Myocyte (in vitro differentiated cells): ENCODE data around the gene TPX2. TPM values are rescaled to one million over a fixed set of nuclear protein-coding genes. Genes with fewer than 3 reads are reported as not detected.

ENCODE experiments used
- DNase-seq: peaks from one replicate; pipeline ENCODE4 v3.0.0-alpha.2; 2012; ENCODE audit warnings: low read depth
- polyA plus RNA-seq: library from polyadenylated mRNA; unstranded; fragments of >200 nt; gene quantifications from one replicate; pipeline ENCODE4 v1.2.1, GENCODE V29; 2012; ENCODE audit warnings: missing spikeins
- total RNA-seq: library from RNA; depleted of rRNA; stranded (reverse); fragments of >200 nt; gene quantifications from 2 replicates; pipeline ENCODE4 v1.2.3, GENCODE V29; 2014

TPX2 gene, protein sequence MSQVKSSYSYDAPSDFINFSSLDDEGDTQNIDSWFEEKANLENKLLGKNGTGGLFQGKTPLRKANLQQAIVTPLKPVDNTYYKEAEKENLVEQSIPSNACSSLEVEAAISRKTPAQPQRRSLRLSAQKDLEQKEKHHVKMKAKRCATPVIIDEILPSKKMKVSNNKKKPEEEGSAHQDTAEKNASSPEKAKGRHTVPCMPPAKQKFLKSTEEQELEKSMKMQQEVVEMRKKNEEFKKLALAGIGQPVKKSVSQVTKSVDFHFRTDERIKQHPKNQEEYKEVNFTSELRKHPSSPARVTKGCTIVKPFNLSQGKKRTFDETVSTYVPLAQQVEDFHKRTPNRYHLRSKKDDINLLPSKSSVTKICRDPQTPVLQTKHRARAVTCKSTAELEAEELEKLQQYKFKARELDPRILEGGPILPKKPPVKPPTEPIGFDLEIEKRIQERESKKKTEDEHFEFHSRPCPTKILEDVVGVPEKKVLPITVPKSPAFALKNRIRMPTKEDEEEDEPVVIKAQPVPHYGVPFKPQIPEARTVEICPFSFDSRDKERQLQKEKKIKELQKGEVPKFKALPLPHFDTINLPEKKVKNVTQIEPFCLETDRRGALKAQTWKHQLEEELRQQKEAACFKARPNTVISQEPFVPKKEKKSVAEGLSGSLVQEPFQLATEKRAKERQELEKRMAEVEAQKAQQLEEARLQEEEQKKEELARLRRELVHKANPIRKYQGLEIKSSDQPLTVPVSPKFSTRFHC
- total RNA-seq: 7.0 and 10.5 TPM in 2 replicates
- polyA plus RNA-seq: 1.8 TPM

DNA sequence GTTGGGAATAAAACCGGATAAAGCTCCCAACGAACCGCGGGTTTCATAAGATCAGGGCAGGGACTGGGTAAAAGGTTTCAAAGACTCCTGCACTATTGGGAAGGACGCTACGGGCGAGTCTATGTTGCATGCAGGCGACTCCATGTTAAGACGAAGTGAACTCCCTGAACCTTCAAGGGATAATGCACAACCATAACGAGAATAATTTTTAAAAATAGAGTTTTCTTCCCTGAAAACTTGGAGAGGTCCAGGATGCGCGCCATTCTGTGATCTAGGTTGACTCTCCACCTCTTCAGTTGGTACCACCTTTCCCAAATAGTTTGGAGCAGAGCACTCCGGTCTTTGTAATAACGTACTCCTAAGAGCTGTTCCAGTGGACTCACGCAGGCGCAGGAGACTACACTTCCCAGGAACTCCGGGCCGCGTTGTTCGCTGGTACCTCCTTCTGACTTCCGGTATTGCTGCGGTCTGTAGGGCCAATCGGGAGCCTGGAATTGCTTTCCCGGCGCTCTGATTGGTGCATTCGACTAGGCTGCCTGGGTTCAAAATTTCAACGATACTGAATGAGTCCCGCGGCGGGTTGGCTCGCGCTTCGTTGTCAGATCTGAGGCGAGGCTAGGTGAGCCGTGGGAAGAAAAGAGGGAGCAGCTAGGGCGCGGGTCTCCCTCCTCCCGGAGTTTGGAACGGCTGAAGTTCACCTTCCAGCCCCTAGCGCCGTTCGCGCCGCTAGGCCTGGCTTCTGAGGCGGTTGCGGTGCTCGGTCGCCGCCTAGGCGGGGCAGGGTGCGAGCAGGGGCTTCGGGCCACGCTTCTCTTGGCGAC is at the start of gene TPX2:
Gene TPX2, plus strand, starts transcription at position 562 of the 821 bp plus-strand sequence. CDS start 18,187 bp downstream, outside the sequence.
- peak; percentile 99 for DNase-seq

DNA sequence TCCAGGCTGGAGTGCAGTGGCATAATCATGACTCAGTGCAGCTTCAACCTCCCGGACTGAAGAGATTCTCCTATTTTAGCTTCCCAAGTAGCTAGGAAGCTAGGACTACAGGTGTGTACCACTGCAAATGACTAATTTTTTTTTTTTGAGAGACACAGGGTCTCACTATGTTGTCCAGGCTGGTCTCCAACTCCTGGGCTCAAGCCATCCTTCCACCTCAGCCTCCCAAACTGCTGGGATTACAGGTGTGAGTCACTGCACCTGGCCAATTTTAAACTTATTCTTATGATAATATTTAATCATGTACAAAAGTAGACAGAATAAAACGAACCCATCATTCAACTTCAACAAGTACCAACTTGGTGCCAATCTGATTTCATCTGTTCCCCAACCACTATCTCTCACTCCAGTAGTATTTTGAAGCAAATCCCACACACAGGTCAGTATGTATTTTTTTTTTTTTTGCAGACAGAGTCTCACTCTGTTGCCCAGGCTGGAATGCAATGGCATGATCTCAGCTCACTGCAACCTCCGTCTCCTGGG is 48.9 kb upstream of the TPX2 start:
- no peak for DNase-seq

DNA sequence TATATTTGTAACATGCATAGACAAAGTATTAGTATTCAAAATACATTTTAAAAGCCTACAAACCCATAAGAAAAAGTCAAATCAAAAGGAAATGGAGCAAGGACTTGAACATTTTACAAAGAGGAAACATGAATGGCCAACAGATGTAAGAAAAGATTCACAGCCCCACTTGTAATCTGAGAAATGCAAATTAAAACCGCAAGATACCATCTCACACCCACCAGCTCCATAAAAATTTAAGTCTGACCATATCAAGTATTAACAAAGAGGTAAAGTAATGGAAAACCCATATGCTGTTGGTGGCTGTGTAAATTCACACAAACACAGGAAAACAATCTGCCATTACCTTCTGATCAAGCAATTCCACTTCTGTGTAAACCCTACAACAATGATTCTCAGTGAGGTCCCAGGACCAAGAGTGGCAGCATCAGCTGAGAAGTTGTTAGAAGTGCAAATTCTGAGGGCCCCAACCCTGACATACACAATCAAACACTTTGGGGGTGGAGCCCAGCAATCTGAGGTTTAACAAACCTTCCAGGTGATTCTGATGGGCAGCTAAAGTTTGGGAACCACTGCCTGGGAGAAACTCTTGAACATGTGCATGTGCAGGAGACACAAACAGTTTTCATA is 47.3 kb upstream of the TPX2 start:
- peak; percentile 76 for DNase-seq

DNA sequence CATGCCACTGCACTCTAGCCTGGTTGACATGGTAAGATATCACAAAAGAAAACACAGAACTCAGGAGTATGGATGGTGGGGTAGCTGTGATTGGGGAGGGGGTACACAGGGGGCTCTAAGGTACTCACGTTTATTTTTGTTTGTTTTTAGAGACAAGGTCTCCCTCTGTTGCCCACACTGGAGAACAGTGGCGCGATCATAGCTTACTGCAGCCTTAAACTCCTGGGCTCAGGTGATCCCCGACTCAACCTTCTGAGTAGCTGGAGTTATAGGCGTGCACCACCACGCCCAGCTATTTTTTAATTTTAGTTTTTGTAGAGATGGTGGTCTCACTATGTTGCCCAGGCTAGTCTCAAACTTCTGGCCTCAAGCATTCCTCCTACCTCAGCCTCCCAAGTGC is 45.7 kb upstream of the TPX2 start:
- no peak for DNase-seq

DNA sequence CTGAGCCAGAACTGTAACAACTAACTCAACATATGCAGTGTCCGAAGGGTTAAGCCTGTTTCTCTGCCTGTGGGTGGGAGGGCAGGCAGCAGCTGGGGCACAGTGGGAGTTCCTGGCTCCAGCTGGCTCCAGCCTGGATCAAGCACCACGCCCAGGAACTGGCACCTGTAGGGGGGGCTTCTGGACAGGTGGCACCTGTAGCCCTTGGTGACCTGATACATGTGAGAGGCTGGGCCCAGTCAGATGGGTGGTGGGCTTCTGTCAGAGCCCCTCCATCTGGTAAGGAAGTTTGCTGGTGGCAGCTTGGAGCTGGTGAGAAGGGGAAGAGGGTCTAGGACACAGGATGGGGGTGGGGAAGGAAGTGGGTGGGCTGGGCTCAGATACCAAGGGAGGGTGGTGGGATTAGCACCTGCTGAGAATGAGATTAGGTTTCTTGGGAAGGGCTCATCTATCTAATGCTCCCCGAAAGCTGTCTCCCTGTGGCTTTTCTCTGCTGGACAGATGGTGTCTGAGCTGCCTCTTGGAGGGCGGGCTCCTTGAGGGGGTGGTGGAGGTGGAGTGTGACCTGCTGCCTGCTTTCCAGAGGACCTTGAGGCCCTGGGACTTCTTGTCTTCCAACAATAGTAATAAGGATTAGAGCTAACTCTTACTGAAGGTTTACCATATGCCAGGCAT is 45.0 kb upstream of the TPX2 start:
- DNase-seq: peak; percentile 93

DNA sequence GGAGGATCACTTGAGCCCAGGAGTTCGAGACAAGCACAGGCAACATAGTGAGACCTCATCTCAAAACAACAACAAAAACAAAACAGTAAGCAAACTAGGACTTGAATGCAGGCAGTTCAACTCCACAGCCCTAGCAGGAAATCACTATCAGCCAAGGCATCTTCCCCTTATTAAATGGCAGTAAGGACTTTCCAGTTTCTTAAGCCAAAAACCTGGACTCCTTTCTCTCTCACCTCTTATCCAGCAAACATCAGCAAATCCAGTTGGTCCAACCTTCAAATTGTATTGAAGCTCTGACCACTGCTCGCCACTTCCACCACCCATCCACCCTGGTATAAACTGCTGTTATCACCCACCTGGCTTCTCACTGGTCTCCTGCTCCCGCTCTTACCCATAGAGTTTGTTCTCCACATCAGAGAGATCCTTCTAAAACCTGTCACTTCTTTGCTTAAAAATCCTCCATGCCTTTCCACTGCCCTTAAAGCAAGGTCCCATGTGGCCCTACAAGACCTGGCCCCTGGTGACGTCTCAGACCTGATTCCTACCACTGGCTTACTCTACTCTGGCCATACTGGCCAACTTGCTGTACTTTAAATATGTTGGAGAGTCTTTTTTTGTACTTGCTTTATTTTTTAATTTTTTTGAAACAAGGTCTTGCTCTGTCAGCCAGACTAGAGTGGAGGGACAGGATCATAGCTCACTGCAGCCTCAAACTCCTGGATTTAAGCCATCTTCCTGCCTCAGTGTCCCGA is 44.1 kb upstream of the TPX2 start:
- DNase-seq: no peak

DNA sequence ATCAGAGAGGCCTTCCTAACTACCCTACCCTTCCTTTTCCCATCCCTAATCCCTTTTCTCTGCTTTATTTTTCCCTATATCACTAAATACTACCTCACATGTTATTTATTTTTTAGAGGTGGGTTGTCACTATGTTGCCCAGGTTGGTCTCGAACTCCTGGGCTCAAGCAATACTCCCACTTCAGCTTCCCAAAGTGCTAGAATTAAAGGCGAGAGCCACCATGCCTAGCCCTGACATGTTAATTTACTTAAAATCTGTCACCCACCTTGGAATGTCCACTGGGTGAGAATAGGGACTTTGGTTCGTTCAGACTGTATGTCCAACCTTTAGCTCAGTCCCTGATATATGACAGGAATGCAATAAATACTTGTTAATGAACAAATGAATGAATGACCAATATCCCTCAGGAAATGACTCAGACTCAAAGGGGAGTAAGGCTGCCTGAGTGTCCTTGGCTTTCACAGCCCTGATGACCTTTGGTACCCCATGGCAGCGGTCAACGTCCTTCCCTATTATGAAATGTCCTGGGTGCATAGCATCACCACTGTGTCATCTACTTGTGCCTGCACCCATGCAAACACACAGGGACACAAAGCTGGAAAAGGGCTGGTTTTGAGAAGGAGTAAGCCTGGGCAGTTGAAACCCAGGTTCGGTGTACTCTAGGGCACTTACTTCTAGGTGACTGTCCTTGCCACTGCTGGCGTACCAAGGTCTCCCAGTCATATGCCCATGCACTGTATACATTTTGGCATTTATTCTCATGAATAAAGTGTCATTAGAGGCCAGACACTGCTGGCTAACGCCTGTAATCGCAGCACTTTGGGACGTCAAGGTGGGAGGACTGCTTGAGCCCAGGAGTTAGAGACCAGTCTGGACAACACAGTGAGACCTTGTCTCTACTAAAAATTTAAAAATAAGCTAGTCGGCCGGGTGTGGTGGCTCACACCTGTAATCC is 43.0 kb upstream of the TPX2 start:
- peak; percentile 75 for DNase-seq

DNA sequence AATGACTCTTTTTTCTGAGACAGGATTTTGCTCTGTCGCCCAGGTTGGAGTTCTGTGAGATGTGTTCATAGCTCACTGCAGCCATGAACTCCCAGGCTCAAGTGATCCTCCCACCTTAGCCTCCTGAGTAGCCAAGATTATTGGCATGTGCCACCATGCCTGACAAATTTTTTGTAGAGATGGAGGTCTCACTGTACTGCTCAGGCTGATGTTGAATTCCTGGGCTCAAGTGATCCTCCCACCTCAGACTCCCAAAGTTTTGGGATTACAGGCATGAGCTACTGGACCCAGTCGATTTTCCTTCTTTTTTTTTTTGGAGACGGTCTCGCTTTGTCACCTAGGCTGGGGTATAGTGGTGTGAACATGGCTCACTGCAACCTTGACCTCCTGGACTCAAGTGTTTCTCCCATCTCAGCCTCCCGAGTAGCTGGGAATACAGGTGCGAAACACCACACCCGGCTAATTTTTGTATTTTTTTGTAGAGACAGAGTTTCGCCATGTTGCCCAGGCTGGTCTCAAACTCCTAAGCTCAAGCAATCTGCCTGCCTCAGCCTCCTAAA is 40.8 kb upstream of the TPX2 start:
- no peak for DNase-seq

DNA sequence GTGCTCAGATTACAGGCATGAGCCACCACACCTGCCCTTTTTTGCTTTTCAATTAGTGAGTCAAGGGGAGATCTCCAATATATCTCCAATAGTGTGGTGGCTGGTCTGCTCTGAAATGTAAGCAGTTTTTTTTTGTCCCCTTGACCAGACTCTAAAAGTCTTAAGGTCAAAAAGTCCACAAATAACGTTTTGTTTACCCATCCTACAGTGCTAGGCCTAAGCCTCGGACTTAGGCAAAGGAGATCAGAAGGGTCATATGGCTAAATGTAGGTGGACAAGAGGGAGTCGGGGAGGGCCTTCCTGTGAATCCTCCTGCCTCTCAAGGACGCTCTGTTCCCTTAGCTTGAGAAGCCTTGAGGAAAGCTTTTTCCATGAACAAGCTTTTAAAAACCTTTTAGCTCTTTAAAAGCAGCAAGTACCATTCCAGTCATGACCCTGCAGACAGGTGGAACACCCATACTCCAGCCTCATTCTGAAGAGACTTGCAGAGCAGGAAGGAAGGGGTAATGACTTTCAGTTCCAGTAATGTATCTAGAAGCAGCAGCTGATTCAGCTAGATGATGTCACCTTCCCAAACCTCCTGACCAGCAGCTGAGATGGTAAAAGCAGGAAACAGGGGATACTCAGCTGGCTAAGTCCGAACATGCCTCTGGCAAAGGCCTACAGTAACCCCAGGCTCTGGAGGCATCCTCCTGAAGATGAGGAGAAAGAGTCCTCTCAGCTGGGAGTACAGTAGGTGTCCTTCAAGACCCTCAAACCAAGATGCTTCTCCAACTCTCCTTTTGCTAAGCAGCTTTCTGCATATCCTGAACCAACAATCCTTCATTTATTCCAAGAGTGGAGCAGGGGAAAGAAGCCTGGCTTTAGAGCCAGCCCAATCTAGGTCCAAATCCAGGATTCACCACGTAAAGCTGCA is 40.0 kb upstream of the TPX2 start:
- peak; percentile 99 for DNase-seq

DNA sequence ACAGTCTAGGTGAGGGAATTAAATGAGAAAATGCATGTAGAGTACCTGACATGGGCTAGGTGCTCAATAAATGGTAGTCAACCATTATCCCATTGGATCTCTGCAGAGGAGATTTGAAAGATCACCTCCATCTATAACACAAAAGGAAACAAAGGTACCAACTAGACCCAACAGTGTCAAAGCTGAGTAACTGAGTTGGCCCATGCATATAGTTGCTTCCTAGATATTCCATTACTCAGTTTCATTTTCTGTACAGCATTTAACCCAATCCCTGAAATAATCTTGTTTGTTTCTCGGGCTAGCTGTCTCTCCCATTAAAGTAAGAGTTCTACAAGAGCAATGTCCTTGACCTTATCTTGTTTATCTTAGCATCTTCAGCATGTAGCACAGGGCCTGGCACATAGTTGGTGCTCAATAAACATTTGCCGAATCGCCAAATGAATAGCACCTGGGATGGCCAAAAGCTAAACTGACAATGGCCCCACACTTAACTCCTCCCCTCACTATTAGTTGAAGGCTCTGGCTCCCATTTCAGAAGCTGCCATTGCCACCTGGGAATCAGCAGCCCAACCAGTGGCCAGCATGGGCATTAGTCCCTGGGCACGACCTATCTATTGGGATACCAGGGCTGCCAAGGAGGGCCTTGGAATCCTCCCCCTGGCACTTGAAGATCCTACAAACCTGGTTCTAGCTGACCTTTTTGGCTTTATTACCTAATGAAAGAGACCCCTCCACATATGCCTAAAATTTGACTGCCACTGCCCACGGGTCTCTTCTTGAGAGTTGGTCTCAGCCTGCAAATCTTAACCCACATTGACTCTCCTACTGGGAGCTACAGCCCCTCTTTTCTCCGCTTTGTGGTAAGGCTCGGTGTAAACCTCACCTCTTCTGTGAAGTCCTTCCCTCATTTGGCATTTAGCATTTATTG is 39.0 kb upstream of the TPX2 start:
- DNase-seq: no peak

DNA sequence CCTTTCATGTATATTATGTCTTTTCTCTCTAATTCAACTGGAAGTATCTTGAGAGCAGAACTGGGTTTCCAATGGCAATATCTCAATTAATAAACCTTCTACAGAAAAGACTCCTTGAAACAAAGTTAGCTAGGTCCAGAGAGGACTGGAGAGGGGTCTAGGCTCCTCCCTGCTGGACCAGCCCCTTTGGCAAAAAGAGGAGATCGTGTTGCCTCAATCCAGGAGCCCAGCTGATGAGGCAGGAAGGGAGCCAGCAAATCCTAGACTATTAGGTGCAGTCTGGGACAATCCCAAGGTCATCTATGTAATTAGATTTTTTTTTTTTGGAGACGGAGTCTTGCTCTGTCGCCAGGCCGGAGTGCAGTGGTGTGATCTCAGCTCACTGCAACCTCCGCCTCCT is 38.3 kb upstream of the TPX2 start:
- peak; percentile 53 for DNase-seq

DNA sequence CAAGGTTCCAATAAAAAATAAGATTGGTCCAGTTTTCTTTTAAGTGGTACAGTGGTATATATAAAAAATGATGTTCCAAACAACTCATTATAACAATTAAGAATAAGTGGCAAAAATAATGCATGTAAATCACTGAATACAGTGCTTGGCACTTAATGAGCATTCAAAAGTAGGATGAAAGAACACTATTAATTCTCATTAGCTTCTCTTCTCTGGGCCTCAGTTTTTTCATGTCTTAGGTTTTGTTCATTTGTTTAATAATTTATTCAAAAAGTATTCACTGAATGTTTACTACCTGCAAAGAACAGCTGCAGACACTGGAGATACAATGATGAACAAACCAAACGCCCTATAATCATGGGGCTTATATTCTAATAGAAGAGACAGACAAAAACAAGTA is 37.5 kb upstream of the TPX2 start:
- DNase-seq: no peak

DNA sequence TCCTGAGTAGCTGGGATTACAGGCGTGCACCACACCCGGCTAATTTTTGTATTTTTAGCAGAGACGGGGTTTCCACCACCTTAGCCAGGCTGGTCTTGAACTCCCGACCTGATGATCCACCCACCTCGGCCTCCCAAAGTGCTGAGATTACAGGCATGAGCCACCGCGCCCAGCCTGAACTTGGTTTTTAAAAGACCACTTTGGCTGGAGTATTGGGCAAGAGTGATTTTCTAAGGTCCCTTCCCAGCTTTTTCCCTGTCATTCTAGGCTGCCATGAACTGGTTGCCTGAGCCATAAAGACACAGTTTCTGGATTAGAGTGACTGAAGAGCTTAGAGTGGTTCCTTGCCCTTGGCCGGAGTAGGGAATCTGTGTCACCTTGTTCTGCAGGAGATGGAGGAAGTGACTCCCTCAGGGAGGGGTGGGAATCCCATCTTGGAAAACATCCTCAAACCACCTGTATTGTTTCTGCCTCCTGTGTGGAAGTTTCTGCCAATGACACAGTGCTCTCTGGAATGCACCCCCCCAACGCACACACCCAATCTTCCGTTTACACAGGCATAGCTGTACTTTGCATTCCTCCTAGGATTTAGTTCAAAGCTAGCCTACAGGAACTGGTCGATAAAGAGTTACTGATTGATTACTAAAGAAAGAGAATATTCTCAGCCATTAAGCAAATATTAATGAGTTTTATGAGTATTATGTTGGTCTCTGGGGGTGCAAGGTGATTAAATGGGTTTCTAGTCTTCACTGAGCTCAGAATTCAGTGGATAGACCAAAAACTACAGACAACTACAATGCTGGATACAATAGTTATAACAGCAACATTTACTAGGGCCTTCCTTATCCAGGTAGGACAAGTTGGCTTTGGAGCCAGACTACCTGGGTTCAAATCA is 34.6 kb upstream of the TPX2 start:
- DNase-seq: no peak

DNA sequence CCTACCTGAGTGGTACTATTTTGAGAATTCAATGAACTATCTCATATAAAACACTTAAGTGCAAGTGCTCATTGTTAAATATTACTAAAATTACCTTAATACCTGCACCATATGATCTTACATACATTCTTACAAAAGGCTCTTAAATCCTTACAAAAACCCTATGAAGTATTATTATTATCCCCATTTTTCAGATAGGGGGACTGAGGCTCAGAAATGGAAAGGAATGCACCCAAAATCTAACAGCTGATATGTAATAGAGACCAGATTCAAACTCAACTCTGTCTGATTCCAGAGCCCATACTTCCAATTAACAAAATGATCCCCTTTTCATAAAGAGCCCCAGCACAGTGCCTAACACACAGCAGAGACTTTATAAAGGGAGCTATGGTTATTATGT is 33.9 kb upstream of the TPX2 start:
- no peak for DNase-seq
